BJ (cell line): ENCODE results near the gene WDR64. TPM values are rescaled to one million over a fixed set of nuclear protein-coding genes. Genes with fewer than 3 reads are reported as not detected.

Experiments used
- CTCF ChIA-PET: fragments of 350-600 bp; formaldehyde crosslinking; extraction: SDS; loops from one replicate; lab custom pipeline; 2021; ENCODE audit warnings: antibody characterized with exemption, inconsistent platforms; lab: Yijun Ruan, JAX
- POLR2A ChIA-PET: fragments of 300-600 bp; sonication (Branson Sonifier 250); formaldehyde crosslinking; extraction: SDS; loops from one replicate; lab custom pipeline; 2021; ENCODE audit warnings: antibody characterized with exemption; lab: Charles Lee
- DNase-seq: peaks from one replicate; pipeline ENCODE4 v3.0.0-alpha.2; 2011; ENCODE audit warnings: low read depth
- H3K27me3 ChIP-seq: 2 replicates; pipeline ENCODE4 v1.6.0; 2011; ENCODE audit warnings: low read length; ENCODE audit not compliant: control insufficient read depth, insufficient read depth
- H3K36me3 ChIP-seq: 2 replicates; pipeline ENCODE4 v1.5.1; 2011; ENCODE audit warnings: low read length; ENCODE audit not compliant: control insufficient read depth, insufficient read depth
- H3K4me3 ChIP-seq: 2 replicates; pipeline ENCODE4 v1.5.1; 2011; ENCODE audit warnings: low read depth, mild to moderate bottlenecking, control low read depth, low read length
- polyA plus RNA-seq: library from polyadenylated mRNA; depleted of rRNA; stranded (reverse); fragments of >200 nt; gene quantifications from 2 replicates; pipeline ENCODE4 v1.2.3, GENCODE V29; 2011
- TF ChIP-seq, protein P1 (sequence below): IDR thresholded peaks from 2 replicates; pipeline ENCODE4 v1.5.1; 2011; ENCODE audit warnings: low read depth, mild to moderate bottlenecking, control low read depth, inconsistent platforms, low read length, moderate library complexity; ENCODE audit not compliant: insufficient read depth

Gene WDR64
- polyA plus RNA-seq, 1 experiment, result not detected

DNA sequence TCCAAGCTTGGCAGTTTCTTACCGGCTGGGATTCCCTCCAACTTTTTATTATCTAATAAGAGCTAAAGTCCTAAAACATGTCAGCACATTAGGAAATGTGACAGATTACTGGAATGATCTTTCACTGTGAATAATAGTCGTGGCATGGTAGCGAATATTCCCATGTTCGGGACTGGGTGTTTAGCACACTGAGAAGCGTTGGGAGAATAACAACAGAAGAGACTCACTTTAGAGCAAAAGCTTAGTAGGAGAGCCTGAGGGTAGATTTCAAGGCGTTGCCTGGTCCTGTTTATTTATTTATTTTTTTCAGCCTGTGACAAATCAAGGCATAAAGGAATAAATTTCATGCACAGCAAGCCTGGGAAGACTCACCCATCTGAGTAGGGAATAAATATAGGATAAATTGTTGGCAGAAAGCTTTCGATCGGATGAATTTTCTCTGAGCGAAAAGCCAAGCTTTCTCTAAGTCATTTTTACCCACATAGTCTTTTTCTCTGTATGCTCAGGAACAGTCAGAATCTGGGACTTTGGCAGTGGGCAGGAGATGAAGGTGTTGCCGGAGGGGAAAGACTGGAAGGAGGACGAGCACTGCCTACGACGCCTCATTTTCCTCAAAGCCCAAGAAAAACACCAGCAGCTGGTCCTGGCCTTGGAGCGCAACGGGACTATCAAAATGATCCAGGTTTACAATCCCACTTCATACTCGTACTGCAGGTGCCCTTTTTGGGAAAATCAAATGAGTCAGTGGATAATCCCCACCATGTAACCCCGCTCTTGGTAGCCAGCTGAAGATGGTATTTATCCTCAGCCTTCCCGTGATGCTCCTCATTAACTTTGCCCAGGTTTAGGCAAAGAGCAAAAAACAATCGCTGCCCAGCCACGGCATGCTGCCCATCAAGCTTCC is 97.2 kb downstream of the WDR64 start:
- TF ChIP-seq, protein P1, sequence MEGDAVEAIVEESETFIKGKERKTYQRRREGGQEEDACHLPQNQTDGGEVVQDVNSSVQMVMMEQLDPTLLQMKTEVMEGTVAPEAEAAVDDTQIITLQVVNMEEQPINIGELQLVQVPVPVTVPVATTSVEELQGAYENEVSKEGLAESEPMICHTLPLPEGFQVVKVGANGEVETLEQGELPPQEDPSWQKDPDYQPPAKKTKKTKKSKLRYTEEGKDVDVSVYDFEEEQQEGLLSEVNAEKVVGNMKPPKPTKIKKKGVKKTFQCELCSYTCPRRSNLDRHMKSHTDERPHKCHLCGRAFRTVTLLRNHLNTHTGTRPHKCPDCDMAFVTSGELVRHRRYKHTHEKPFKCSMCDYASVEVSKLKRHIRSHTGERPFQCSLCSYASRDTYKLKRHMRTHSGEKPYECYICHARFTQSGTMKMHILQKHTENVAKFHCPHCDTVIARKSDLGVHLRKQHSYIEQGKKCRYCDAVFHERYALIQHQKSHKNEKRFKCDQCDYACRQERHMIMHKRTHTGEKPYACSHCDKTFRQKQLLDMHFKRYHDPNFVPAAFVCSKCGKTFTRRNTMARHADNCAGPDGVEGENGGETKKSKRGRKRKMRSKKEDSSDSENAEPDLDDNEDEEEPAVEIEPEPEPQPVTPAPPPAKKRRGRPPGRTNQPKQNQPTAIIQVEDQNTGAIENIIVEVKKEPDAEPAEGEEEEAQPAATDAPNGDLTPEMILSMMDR, result no peak
- no peaks in the 10 kb centered on the region for H3K27me3 ChIP-seq
- ChIA-PET POLR2A (interaction anchor here (0.5 kb wide), 1 partner anchor 47 kb away, joined by 8 read pairs; no protein-coding TSS in a partner anchor), CTCF (no interaction called here)
- no peaks in the 10 kb centered on the region for H3K36me3 ChIP-seq
- H3K4me3 ChIP-seq, result no peak overlapping the region
- peak; percentile 6 for DNase-seq

DNA sequence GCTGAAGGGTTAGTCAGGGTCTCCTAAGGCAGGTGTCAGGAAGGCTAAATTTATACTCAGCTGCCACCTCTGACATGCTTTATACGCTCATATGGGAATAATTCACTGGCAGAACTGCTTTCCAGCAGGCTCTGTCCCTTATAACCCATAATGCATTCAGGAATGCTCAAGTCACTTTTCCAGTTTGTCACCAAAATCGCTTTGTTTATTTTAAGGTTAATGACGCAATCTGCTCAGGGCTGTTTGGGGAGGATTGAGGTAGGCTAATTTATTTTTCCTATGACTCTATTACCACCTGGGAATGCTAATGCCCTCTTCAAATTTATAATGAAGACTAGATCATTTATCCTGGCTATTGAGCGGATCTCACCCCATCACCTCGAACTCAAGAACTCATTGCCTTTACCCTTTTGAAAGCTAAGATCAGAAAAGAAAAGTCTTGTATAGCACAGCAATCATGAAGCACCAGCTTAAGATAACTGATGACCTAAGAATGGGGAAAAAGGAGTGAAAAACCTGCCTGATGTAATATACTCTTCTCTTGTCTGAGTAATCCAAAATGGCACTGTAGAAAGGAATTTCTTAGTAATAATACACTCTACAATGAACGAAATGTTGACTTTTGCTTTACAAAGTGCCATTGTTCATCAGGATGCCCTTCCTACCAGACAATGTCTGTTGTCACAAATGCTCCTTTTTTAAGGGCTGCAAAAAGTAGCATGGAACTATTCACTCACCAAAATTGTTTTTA is 98.0 kb downstream of the WDR64 start:
- ChIA-PET POLR2A (interaction anchor here (0.5 kb wide), 1 partner anchor 48 kb away, joined by 8 read pairs; no protein-coding TSS in a partner anchor), CTCF (no interaction called here)
- Histone ChIP-seq H3K4me3 (no peak overlapping the region), H3K36me3 (no peaks in the 10 kb centered on the region), H3K27me3 (no peaks in the 10 kb centered on the region)
- no peak for DNase-seq
- TF ChIP-seq, protein P1, result no peak

DNA sequence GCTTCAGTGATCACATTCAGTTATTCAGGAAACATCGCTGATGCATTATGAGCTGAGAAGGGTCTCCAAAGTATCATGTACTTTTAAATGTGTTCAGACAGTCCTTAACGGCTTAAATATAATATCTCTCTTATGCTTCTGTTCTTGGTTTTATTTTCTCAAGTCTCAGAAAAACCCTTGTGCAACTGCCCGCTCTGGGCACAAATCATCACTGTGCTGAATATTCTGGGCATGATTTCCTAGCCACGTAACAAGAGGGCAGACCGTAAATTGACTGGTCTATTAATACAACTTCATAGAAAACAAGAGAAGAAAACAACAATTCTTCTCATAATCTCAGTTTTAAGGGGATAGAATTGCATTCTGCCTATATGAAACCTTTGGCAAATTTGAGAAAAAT is 99.4 kb downstream of the WDR64 start:
- Histone ChIP-seq H3K36me3 (no peaks in the 10 kb centered on the region), H3K27me3 (no peaks in the 10 kb centered on the region), H3K4me3 (no peak overlapping the region)
- CTCF ChIA-PET, result no interaction called here
- DNase-seq, result no peak
- POLR2A ChIA-PET, result no interaction called here
- TF ChIP-seq, protein P1, result no peak

DNA sequence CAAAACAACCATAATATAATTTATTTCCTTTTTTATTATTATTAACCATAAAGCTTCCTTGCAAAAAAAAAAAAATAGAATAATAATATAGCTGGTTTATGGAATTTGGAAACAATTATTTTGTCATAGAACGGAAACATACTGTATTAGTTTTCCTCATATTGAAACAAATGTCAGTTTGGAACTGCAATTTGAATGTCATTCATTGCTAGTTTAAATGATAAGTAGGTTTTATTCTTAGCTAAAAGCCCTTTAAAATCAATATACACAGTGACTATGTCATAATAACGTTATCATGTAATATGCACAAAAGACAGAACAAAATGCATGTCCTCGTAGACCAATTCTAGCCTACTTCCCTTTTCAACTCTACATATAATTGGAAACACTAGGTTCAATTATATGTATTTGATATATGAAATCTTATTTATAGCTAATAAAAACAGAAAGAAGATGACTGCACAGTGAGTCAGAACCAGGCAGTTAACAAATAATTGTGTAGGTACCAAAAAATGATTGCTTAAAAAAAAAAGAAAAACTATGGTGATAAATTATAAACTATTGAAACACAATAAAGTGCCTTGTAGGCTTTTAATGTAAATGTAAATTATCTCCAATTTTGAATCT is 110.7 kb downstream of the WDR64 start:
- TF ChIP-seq, protein P1, result no peak
- H3K36me3 ChIP-seq, result no peaks in the 10 kb centered on the region
- no peak for DNase-seq
- CTCF ChIA-PET, result interaction anchor here (0.7 to 0.8 kb wide), 2 partner anchors 10 to 23 kb away, joined by 3 to 4 read pairs; no protein-coding TSS in a partner anchor
- POLR2A ChIA-PET, result no interaction called here
- peaks cover 2% of the 10 kb centered on the region; the same call in 1 of the 2 replicates for H3K27me3 ChIP-seq
- no peak overlapping the region for H3K4me3 ChIP-seq
